Body of pancreas (tissue), 4 donors: ENCODE results near the gene TSSK2. TPM values are rescaled to one million over a fixed set of nuclear protein-coding genes. Genes with fewer than 3 reads are reported as not detected.
A peak's percentile ranks its signal among the peaks of the same experiment; 100 is the strongest.

ENCODE experiments used
- ATAC-seq: fragments of 150-250 bp; one replicate; pipeline ENCODE4 v1.9.1; 2016
- DNase-seq, 4 donors: peaks; one replicate each; pipeline ENCODE4 v3.0.0-alpha.2; 2019
- H3K27ac ChIP-seq, 4 donors: fragments of 200-600 bp; sonication (generic); 1 replicate in 3 of 4; 2 replicates in 1 of 4; pipeline versions ENCODE4 v1.5.1 to v1.6.1; 2016 to 2019; ENCODE audit warnings: mild to moderate bottlenecking in 1 of 4, mixed read lengths in 1 of 4, moderate library complexity in 1 of 4
- H3K27me3 ChIP-seq, 2 donors: fragments of 200-600 bp; sonication (generic); one replicate each; pipeline ENCODE4 v1.6.0; 2016; ENCODE audit warnings: mild to moderate bottlenecking in 1 of 2
- H3K36me3 ChIP-seq, 2 donors: fragments of 200-600 bp; sonication (generic); replicated peaks in 1 of 2; 2 replicates each; pipeline ENCODE4 v1.5.1; 2016; ENCODE audit warnings: low read depth in 2 of 2; ENCODE audit not compliant: insufficient read depth in 1 of 2
- H3K4me1 ChIP-seq: fragments of 200-600 bp; sonication (generic); one replicate; pipeline ENCODE4 v1.6.0; 2016
- H3K4me3 ChIP-seq, 2 donors: fragments of 200-600 bp; sonication (generic); 1 replicate in 1 of 2; 2 replicates in 1 of 2; pipeline ENCODE4 v1.5.1; 2016 to 2019
- H3K9me3 ChIP-seq, 3 donors: fragments of 200-600 bp; sonication (generic); 1 replicate in 2 of 3; 2 replicates in 1 of 3; pipeline ENCODE4 v1.5.1; 2016
- POLR2A ChIP-seq, 3 donors: fragments of 450-650 bp; IDR thresholded peaks; one replicate each; pipeline ENCODE4 v1.6.1; 2016; ENCODE audit warnings: antibody characterized with exemption in 3 of 3, mild to moderate bottlenecking in 2 of 3
- WGBS, 2 donors: methylation state at CpG; one replicate each; pipeline ENCODE4 v1.1.5; 2017; 5-methylcytosine and 5-hydroxymethylcytosine counted together
- intact Hi-C: fragments of 100-400 bp; cut with DNase I; formaldehyde crosslinking; loops from one replicate; pipeline ENCODE4 v1.15.1; 2023
- total RNA-seq, 2 donors: library from RNA; depleted of rRNA; stranded (reverse); fragments of >200 nt; gene quantifications; one replicate each; pipeline ENCODE4 v1.1.0, GENCODE V29; 2016
- TF ChIP-seq, protein P1 (sequence below), 7 experiments: fragments of 450-650 bp in 4 of 7; fragments of 200-600 bp in 3 of 7; sonication (generic) in 3 of 7; IDR thresholded peaks; one replicate each; pipeline ENCODE4 v1.5.1; 2016 to 2019; ENCODE audit warnings: antibody characterized with exemption in 7 of 7

The TSSK2 gene
- total RNA-seq, 2 donors from 2014 or later: 0.33 TPM; not detected in 1

DNA sequence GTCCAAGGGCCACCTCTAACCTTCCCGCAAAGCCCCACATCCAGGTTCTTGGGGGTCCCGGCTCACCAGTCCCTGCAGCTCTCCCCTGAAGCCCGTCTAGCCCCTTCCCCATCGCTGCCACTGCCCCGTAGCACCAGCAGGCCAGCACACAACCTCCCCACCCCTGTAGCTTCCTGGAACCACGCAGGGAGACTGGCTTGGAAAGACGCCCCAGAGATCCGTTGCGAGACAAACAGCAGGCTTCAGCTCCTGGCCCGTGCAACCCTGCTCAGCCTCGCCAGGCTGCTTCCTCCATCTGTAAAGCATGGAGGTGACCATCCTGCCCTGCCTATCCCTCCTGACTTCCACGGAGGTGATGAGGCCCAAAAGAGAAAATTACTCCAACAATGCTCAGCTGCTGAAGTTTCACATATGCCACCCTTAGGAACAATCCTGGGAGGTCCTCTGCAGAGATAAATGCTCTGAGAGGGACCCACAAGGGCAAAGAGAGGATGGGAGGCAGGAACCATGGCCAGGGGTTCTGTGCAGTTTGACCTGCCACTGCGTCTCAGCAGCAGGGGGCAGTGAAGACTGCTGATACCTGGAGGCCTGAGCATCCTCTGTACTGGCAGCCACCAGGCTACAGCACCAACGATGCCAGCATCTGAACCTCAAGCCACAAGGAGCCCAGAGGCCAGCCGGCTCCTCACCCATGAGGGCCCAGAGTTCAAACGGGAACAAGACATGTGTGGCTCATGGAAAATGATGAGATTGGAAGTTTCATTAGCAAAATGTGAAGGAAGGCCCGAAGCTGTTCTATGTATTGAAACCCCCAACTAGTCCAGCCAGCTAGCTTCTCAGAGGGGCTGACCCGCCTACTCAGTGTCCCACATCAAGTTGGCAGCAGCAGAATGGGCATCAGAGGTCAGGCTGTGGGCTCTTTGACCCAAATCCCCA, 25.0 kb upstream of the TSSK2 start:
- TF ChIP-seq, protein P1, sequence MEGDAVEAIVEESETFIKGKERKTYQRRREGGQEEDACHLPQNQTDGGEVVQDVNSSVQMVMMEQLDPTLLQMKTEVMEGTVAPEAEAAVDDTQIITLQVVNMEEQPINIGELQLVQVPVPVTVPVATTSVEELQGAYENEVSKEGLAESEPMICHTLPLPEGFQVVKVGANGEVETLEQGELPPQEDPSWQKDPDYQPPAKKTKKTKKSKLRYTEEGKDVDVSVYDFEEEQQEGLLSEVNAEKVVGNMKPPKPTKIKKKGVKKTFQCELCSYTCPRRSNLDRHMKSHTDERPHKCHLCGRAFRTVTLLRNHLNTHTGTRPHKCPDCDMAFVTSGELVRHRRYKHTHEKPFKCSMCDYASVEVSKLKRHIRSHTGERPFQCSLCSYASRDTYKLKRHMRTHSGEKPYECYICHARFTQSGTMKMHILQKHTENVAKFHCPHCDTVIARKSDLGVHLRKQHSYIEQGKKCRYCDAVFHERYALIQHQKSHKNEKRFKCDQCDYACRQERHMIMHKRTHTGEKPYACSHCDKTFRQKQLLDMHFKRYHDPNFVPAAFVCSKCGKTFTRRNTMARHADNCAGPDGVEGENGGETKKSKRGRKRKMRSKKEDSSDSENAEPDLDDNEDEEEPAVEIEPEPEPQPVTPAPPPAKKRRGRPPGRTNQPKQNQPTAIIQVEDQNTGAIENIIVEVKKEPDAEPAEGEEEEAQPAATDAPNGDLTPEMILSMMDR (IDR thresholded peaks at IDR 0.05): peak in 3 of 7 experiments; percentile 26 to 41 (median 39)
- TF ChIP-seq POLR2A (IDR thresholded peaks at IDR 0.05): no peak
- no peak for ATAC-seq
- peak; percentile 35 to 59 (median 41) for DNase-seq
- Histone ChIP-seq H3K9me3 (no peaks in the 10 kb centered on the region), H3K4me3 (no peak overlapping the region), H3K27me3 (no peaks in the 10 kb centered on the region), H3K36me3 (no peaks in the 10 kb centered on the region), H3K27ac (peak overlapping the region; percentile 60 to 83 (median 72)), H3K4me1 (peaks cover 86% of the 10 kb centered on the region)
- intact Hi-C loops: no loop called here
- 59% methylated on average over 13 to 18 of the region's 18 CpGs for WGBS, 2 donors

DNA sequence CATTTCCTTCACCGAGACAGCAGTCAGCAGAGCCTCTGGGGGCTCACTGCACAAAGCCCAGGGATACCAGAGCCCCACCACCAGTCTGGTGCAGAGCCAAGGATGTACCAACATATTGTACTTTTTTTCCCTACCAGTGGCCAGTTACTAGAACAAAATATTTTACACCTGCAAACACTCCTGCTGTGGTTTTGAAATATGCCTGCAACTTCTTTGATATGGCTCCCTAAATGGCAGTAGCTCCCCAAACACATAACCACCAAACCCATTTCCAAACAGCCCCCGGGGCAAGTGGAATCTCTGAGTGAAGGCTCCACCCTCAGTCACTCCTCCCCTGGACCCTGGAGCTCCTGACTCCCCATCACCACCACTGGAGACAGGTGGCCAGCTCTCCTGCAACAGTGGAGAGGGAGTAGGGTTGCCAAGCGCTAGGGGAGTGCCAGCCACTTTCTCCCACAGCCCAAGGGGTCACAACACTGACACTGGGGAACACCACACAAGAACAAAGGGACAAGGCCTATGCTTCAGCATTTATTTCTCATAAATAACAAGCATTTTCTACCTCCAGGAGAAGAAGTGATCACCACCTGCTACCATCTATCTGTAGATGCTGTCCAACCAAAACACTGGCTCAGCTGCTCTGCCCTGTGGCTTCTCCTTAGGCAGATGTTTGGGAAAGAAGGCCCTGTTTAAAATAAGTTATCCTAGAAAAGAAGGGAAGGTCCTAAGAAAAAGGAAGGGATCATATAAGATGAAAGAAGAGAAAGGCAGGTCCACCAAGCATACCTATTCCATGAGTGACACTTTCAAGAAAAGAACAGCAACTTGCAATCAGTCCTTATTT, 24.0 kb upstream of the TSSK2 start:
- peaks cover 81% of the 10 kb centered on the region for H3K4me1 ChIP-seq
- intact Hi-C loops: no loop called here
- peak overlapping the region in 3 of 4 donors; percentile 67 to 83 (median 78) for H3K27ac ChIP-seq
- peak in 1 of 4 donors; percentile 9 for DNase-seq
- 71 to 88% methylated on average over 2 to 3 of the region's 3 CpGs for WGBS, 2 donors
- no peak overlapping the region for H3K4me3 ChIP-seq
- no peaks in the 10 kb centered on the region for H3K27me3 ChIP-seq
- no peak for TF ChIP-seq POLR2A (IDR thresholded peaks at IDR 0.05)
- TF ChIP-seq, protein P1 (IDR thresholded peaks at IDR 0.05): no peak
- no peaks in the 10 kb centered on the region for H3K9me3 ChIP-seq
- no peak for ATAC-seq
- no peaks in the 10 kb centered on the region for H3K36me3 ChIP-seq

DNA sequence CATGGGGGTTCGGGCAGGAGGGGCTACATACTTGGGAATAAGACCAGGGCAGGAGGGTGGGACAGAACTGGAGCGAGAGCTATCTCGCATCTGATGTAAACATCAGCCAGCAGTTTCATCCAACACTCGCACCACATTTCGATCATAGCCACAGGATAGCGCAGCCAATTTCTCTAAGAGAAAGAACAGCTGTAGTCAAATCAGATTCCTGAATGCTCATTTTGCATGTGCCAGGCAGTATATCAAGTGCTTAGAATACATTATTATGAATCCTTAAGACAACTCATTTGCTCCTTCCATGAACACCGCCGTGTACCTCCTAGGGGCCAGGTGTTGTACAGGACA, 23.4 kb upstream of the TSSK2 start:
- Histone ChIP-seq H3K27me3 (no peaks in the 10 kb centered on the region), H3K4me1 (peaks cover 77% of the 10 kb centered on the region), H3K27ac (peak overlapping the region; percentile 17 to 78 (median 42)), H3K4me3 (no peak overlapping the region), H3K36me3 (no peaks in the 10 kb centered on the region), H3K9me3 (no peaks in the 10 kb centered on the region)
- 54 to 67% methylated on average over 8 of the region's 8 CpGs for WGBS, 2 donors
- TF ChIP-seq, protein P1 (IDR thresholded peaks at IDR 0.05): no peak
- no peak for TF ChIP-seq POLR2A (IDR thresholded peaks at IDR 0.05)
- no peak for ATAC-seq
- DNase-seq: peak in 1 of 4 donors; percentile 6
- intact Hi-C loops: no loop called here

DNA sequence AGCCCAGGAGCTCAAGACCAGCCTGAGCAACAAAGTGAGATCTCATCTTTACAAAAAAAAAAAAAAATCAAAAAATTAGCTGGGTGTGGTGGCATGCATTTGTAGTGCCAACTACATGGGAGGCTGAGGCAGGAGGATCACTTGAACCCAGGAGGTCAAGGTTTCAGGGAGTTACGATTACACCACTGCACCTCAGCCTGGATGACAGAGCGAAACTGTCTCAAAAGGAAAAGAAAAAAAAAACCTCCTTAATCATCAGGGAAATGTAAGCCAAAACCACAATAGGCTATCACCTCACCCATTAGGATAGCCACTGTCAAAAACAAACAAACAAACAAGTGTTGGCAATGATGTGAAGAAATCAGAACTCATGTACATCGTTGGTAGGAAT, 22.3 kb upstream of the TSSK2 start:
- H3K4me3 ChIP-seq: no peak overlapping the region
- DNase-seq (no peak), ATAC-seq (no peak)
- no peaks in the 10 kb centered on the region for H3K9me3 ChIP-seq
- H3K27me3 ChIP-seq: no peaks in the 10 kb centered on the region
- intact Hi-C loops: no loop called here
- H3K36me3 ChIP-seq: no peaks in the 10 kb centered on the region
- TF ChIP-seq, protein P1 (IDR thresholded peaks at IDR 0.05): no peak
- TF ChIP-seq POLR2A (IDR thresholded peaks at IDR 0.05): no peak
- 48 to 72% methylated on average over 3 of the region's 3 CpGs for WGBS, 2 donors
- peaks cover 72% of the 10 kb centered on the region for H3K4me1 ChIP-seq
- H3K27ac ChIP-seq: peak overlapping the region in 3 of 4 donors; percentile 19 to 64 (median 61)
